ENCODE measurements around the gene BLOC1S3. TPM values are rescaled to one million over a fixed set of nuclear protein-coding genes. Genes with fewer than 3 reads are reported as not detected.

The BLOC1S3 gene
- total RNA-seq, 1 donor from 2014 or later, result 10.5 TPM

DNA sequence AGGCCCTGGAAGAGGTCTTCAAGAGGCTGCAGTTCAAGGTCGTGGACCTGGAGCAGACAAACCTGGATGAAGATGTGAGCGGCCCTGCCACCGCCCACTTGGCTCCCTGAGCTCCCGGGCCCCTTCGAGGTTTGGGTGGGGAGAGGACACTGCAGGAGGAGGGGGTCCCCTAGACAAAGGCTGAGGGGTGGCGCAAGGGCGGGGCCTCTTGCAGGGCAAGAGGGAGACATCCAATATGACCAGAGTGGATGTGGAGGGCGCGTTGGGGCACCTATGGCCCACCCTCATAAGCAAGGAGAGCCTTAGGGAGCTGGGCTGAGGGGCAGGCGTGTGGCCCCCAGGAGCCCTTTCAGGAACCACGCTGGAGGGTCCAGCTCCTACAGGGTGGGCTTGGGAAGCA, 38.1 kb upstream of the BLOC1S3 start:
- Mint-ChIP-seq H3K4me3 (no peak overlapping the region), H3K4me1 (ENCODE audit: low read depth) (no peaks in the 10 kb centered on the region), H3K9me3 (no peaks in the 10 kb centered on the region), H3K27me3 (ENCODE audit: insufficient read depth) (no peaks in the 10 kb centered on the region), H3K36me3 (ENCODE audit: low read depth) (no peaks in the 10 kb centered on the region), H3K27ac (no peak overlapping the region)
- no peak for DNase-seq (ENCODE audit: low spot score)
- intact Hi-C loops (cut with micrococcal nuclease), result no loop called here

DNA sequence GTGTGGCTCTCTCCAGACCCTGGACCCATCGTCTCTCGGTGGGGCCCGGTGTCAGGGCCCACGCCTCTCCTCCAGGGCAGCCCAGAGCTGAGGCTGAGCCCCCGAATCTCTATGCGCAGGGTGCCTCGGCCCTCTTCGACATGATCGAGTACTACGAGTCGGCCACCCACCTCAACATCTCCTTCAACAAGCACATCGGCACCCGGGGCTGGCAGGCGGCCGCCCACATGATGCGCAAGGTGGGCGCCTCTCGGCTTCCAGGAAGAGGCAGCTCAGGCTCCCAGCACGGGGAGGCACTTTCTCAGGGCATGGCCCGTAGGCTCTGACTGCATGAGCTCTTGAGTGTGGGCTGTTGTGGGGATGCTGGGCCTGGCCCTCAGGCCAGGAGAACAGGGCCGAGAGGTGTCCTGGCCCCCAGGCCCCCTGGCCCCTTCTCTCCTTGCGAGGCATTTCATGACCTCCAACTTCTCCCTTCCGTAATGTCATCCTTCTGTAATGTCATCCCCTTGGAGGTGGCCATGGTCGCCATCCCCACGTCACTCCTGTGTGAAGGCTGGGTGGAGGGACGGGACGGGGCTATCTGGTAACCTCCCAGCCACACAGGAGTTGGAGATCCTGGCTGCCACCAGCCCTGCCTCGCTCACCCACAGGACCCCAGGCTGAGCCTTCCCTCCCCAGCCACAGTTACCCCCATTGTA, 37.2 kb upstream of the BLOC1S3 start:
- Mint-ChIP-seq H3K27me3 (ENCODE audit: insufficient read depth) (no peaks in the 10 kb centered on the region), H3K27ac (no peak overlapping the region), H3K9me3 (no peaks in the 10 kb centered on the region), H3K4me3 (no peak overlapping the region), H3K36me3 (ENCODE audit: low read depth) (no peaks in the 10 kb centered on the region), H3K4me1 (ENCODE audit: low read depth) (no peaks in the 10 kb centered on the region)
- intact Hi-C loops (cut with micrococcal nuclease), result no loop called here
- no peak for DNase-seq (ENCODE audit: low spot score)

GRCh38 chr19:45142016-45142725, 36.4 kb upstream of the BLOC1S3 start:
- Mint-ChIP-seq H3K27me3 (ENCODE audit: insufficient read depth) (no peaks in the 10 kb centered on the region), H3K4me1 (ENCODE audit: low read depth) (no peaks in the 10 kb centered on the region), H3K4me3 (no peak overlapping the region), H3K27ac (no peak overlapping the region), H3K9me3 (no peaks in the 10 kb centered on the region), H3K36me3 (ENCODE audit: low read depth) (no peaks in the 10 kb centered on the region)
- no peak for DNase-seq (ENCODE audit: low spot score)
- intact Hi-C loops (cut with micrococcal nuclease), result no loop called here

DNA sequence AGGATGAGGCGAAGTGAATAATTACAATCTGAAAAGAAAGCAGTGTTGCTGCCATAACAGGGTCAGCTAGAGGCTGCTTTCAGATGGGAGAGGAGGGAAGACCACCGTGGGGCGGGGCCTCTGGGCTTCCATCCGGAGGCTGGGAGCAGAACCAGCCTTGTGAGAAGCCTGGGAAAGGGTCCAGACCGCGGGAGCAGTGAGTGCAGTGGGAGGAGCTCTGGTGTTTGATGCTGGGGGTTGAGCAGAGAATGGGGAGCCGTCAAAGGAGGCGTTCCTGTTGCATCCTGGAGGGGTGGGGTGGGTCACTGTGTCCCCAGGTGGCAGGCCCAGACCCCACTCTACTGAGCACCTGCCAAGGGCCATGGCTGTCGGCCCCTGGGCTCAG, 35.9 kb upstream of the BLOC1S3 start:
- no peak for DNase-seq (ENCODE audit: low spot score)
- no peaks in the 10 kb centered on the region for H3K36me3 Mint-ChIP-seq (ENCODE audit: low read depth)
- H3K9me3 Mint-ChIP-seq, result no peaks in the 10 kb centered on the region
- no peaks in the 10 kb centered on the region for H3K27me3 Mint-ChIP-seq (ENCODE audit: insufficient read depth)
- no peak overlapping the region for H3K4me3 Mint-ChIP-seq
- H3K4me1 Mint-ChIP-seq (ENCODE audit: low read depth), result no peaks in the 10 kb centered on the region
- H3K27ac Mint-ChIP-seq, result peak overlapping the region; percentile 2
- intact Hi-C loops (cut with micrococcal nuclease), result no loop called here

GRCh38 chr19:45144431-45145269, 33.9 kb upstream of the BLOC1S3 start:
- Mint-ChIP-seq H3K27ac (no peak overlapping the region), H3K27me3 (ENCODE audit: insufficient read depth) (no peaks in the 10 kb centered on the region), H3K9me3 (no peaks in the 10 kb centered on the region), H3K4me3 (no peak overlapping the region), H3K4me1 (ENCODE audit: low read depth) (peaks cover 4% of the 10 kb centered on the region), H3K36me3 (ENCODE audit: low read depth) (no peaks in the 10 kb centered on the region)
- no peak for DNase-seq (ENCODE audit: low spot score)
- intact Hi-C loops (cut with micrococcal nuclease), result no loop called here

DNA sequence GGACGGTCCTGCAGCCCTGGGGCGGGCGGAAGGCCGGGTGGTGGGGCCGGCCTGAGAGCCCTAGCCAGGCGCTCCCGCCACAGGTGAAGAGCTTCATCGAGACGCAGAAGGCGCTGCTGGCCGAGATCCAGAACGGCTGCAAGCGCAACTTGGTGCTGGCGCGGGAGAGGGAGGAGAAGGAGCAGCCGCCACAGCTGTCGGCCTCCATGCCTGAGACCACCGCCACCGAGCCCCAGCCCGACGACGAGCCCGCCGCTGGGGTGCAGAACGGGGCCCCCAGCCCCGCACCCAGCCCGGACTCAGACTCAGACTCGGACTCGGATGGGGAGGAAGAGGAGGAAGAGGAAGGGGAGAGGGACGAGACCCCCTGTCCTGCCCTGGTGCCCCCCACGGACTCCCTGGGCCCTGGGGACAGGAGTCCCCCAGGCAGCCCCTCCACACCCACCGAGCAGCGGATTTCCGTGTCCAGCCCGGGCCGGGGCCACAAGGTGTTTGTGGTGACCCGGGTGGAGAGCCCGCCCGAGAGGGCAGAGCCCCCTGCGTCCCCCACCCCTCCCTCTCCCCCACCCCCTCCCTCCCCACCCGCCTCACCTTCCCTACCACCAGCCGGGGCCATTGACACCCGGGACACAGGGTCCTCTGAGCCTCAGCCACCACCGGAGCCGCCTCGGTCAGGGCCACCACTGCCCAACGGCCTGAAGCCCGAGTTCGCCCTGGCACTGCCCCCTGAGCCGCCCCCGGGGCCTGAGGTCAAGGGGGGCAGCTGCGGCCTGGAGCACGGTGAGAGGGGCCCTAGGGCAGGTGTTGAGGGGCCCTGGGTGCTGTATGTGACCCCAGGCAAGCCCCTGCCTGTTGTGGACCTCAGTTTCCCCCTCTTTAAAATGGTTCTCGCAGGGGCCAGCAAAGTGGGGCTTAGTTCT, 33.1 kb upstream of the BLOC1S3 start:
- Mint-ChIP-seq H3K27me3 (ENCODE audit: insufficient read depth) (no peaks in the 10 kb centered on the region), H3K27ac (no peak overlapping the region), H3K4me3 (no peak overlapping the region), H3K36me3 (ENCODE audit: low read depth) (no peaks in the 10 kb centered on the region), H3K9me3 (no peaks in the 10 kb centered on the region), H3K4me1 (ENCODE audit: low read depth) (peaks cover 4% of the 10 kb centered on the region)
- DNase-seq (ENCODE audit: low spot score), result no peak
- intact Hi-C loops (cut with micrococcal nuclease), result no loop called here

GRCh38 chr19:45146251-45146650, 32.3 kb upstream of the BLOC1S3 start:
- no peak overlapping the region for H3K4me3 Mint-ChIP-seq
- H3K27me3 Mint-ChIP-seq (ENCODE audit: insufficient read depth), result peaks cover under 1% of the 10 kb centered on the region
- DNase-seq (ENCODE audit: low spot score), result no peak
- H3K36me3 Mint-ChIP-seq (ENCODE audit: low read depth), result no peaks in the 10 kb centered on the region
- intact Hi-C loops (cut with micrococcal nuclease), result no loop called here
- no peak overlapping the region for H3K27ac Mint-ChIP-seq
- H3K4me1 Mint-ChIP-seq (ENCODE audit: low read depth), result peaks cover 4% of the 10 kb centered on the region
- no peaks in the 10 kb centered on the region for H3K9me3 Mint-ChIP-seq

DNA sequence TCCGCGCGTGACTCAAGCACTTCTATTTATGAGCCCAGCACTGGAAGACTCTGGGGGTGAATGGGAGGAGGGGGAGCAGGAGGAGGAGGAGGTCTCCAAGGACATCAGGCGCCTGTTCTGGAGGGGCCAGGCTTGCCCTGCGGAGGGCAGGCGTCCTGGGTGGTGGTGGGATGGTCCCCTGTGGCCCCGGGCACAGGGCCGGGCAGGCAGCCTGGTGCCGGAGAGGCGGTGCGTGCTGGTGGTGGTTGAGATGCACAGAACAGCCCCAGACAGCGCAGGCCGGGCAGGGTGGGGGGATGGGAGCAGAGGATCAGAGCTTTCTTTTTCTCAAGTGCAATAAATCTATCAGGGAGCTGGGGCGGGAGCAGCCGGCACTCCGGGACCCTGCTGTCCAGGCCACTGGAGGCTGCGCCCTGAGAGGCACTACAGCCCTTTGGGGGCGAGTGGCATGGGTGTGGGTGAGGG, 31.8 kb upstream of the BLOC1S3 start:
- H3K27ac Mint-ChIP-seq, result no peak overlapping the region
- peaks cover 6% of the 10 kb centered on the region for H3K27me3 Mint-ChIP-seq (ENCODE audit: insufficient read depth)
- no peaks in the 10 kb centered on the region for H3K36me3 Mint-ChIP-seq (ENCODE audit: low read depth)
- H3K9me3 Mint-ChIP-seq, result no peaks in the 10 kb centered on the region
- no peak overlapping the region for H3K4me3 Mint-ChIP-seq
- intact Hi-C loops (cut with micrococcal nuclease), result no loop called here
- H3K4me1 Mint-ChIP-seq (ENCODE audit: low read depth), result peaks cover 4% of the 10 kb centered on the region
- no peak for DNase-seq (ENCODE audit: low spot score)

DNA sequence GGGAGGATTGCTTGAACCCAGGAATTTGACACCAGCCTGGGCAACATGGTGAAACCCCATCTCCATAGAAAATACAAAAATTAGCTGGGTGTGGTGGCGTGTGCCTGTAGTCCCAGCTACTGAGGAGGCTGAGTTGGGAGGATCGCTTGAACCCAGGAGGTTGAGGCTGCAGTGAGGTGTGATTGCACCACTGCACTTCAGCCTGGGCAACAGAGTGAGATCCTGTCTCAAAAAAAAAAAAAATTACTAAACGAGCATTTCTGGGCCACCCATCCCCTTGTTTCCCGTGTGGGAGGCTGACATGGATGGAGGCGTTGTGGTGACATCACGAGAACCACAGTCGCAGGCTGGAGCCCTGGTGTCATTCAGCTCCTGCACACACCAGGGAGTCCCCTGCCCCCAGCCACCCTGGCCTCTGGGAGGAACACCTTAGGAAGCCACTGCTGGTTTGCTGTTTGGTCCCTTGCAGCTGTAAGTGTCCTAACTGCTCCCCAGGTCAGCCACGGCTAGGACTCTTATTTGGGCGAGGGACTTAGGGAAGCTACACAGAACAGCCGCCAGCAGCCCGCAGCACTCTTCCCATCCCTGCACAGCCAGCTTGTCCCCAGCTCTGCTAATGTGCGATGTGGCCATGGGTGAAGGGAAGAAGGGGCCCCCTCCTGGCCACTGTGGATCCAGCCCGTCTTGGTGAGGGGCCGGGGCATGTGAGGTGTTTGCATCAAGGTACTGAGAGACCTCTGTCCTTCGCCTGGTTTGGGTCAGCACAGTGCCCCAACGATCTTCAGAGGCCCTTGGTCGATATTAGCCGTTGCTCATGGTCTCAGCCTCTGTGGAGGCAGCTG, 30.5 kb upstream of the BLOC1S3 start:
- intact Hi-C loops (cut with micrococcal nuclease), result no loop called here
- Mint-ChIP-seq H3K27ac (no peak overlapping the region), H3K27me3 (ENCODE audit: insufficient read depth) (peaks cover 11% of the 10 kb centered on the region), H3K4me3 (no peak overlapping the region), H3K9me3 (no peaks in the 10 kb centered on the region), H3K36me3 (ENCODE audit: low read depth) (no peaks in the 10 kb centered on the region), H3K4me1 (ENCODE audit: low read depth) (peaks cover 9% of the 10 kb centered on the region)
- no peak for DNase-seq (ENCODE audit: low spot score)

- Mint-ChIP-seq H3K4me1 (ENCODE audit: low read depth) (peaks cover 11% of the 10 kb centered on the region), H3K9me3 (no peaks in the 10 kb centered on the region), H3K36me3 (ENCODE audit: low read depth) (no peaks in the 10 kb centered on the region), H3K4me3 (no peak overlapping the region), H3K27ac (no peak overlapping the region), H3K27me3 (ENCODE audit: insufficient read depth) (peaks cover 15% of the 10 kb centered on the region)
- intact Hi-C loops (cut with micrococcal nuclease), result no loop called here
- no peak for DNase-seq (ENCODE audit: low spot score)
These were observed 29.5 kb upstream of the BLOC1S3 start for GRCh38 chr19:45149129-45149528.

- intact Hi-C loops (cut with micrococcal nuclease), result no loop called here
- Mint-ChIP-seq H3K4me3 (no peak overlapping the region), H3K9me3 (no peaks in the 10 kb centered on the region), H3K36me3 (ENCODE audit: low read depth) (no peaks in the 10 kb centered on the region), H3K4me1 (ENCODE audit: low read depth) (peaks cover 15% of the 10 kb centered on the region), H3K27me3 (ENCODE audit: insufficient read depth) (peaks cover 21% of the 10 kb centered on the region), H3K27ac (no peak overlapping the region)
- DNase-seq (ENCODE audit: low spot score), result no peak
These were observed 28.4 kb upstream of the BLOC1S3 start for GRCh38 chr19:45150180-45150579.
